GM19438 (cell line): ENCODE results near the gene CFAP20.
"Not testable (repeated sequence)": the region's sequence is repeated elsewhere in the genome, so short reads cannot be mapped to it uniquely, and the experiment has no call there.

Experiments
- ATAC-seq: cut with Tn5 transposase; IDR thresholded peaks from one replicate; pipeline ENCODE4 v1.9.1; 2021; ENCODE audit warnings: low read depth; ENCODE audit not compliant: unreplicated experiment

The CFAP20 gene

DNA sequence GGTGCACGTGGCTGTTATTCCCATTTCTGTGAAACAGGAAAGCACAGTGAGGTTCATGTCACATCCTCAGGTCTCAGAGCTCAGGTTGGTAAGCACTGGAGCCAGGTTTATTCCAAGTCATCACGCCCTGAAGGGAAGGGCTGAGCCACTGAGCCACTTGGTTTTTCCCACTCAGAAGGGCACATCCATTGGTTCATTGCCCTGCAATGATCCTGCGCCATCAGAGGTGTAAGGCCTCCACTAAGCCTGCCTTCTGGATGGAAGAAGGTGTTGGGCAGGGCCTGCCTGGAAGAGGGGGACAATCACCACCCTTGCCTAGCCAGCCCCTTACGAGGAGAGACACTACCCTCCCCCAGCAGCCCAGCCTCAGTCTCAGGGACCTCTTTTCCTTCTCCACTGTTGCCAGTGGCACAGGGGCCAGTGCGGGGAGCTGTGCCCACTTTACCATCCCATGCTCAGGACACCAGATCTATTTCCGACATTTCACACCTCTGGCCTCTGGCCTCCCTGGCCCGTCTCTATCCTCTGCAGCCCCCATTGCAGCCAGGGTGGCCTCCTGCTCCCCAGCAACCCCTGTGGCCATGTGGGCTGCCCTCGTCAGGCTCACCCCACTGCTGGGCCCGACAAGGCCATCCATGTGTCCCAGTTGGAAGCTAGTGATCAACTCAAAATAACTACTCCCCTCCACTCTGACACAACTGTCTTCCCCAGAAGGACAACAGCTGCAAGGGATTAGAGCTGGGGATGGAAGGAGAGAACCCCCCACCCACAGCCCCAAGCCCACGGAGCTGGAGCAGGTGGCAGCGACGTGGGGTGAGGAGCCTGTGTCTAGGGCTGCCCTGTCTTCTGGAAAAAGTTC is 29.9 kb downstream of the CFAP20 start:
- no peak for ATAC-seq

DNA sequence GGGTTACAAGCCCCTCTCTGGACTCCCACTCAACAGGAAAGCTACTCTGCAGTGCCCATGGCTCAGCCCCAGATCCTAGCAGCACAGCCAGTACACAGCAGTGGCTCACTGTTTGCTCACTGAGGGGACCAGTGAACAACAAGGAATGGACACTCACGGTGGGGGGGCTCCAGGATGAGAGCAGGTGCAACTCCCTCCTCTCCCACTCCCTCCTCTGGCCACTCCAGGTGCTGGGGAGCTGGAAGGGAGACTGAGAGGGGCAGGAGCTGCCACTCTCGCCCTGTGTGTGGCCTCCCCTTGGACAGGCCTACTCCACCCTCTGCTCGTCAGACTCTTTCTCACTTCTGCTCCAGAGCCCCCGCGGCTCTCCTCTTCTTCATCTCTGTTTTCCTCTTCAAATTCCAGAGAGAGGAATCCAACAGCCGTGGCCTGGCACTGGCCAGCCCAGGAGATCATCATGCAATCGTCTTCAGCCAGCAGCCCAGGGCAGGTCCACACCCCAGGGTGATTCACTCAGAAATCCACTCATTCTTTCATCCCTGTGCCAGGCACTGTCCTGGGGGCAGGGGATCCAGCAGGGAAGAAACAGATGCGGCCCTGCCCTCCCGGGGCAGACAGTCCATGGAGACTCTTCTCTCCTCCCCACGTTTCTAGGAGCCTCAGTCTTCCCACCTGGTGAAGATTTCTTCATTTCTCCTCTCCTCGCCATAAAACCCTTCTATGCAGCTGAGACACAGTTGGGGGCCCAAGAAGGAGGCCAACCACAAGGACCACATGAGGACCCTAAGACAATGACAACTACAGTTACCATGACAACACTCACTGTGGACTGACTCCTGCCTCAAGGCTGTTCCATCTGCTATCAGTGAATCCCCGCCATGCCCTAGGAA is 30.7 kb downstream of the CFAP20 start:
- ATAC-seq: no peak

DNA sequence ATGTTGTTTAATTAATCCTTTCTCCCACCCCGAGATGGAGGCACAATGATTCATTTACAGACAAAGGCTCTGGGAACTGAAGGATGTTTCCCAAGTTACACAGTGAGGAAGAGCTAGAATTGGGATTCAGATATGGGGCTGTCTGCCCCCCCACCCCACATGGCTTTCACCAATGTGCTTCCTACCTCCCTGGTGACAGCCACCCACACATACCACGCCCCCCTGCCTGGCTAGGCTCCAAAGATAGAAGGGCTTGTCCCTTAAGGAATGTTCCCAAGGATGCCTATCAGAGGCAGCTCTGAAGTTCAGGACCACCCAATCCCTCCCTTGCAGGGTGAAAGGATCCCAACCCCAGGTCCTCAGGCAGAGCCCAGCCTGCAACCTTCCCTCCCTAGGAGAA is 32.9 kb downstream of the CFAP20 start:
- ATAC-seq: no peak

DNA sequence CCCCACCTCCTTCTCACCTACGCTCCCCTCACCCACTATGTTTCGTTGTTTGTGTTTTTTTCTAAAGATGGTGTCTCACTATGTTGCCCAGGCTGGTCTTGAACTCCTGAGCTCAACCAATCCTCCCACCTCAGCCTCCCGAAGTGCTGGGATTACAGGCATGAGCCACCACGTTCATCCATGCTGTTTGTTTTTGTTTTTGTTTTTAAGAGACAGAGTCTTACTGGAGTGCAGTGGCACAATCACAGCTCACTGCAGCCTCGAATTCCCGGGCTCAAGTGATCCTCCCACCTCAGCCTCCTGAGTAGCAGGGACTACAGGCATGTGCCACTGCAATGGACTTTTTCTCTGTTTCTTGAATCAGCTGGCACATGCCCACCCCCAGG is 33.6 kb downstream of the CFAP20 start:
- not testable (repeated sequence) for ATAC-seq

DNA sequence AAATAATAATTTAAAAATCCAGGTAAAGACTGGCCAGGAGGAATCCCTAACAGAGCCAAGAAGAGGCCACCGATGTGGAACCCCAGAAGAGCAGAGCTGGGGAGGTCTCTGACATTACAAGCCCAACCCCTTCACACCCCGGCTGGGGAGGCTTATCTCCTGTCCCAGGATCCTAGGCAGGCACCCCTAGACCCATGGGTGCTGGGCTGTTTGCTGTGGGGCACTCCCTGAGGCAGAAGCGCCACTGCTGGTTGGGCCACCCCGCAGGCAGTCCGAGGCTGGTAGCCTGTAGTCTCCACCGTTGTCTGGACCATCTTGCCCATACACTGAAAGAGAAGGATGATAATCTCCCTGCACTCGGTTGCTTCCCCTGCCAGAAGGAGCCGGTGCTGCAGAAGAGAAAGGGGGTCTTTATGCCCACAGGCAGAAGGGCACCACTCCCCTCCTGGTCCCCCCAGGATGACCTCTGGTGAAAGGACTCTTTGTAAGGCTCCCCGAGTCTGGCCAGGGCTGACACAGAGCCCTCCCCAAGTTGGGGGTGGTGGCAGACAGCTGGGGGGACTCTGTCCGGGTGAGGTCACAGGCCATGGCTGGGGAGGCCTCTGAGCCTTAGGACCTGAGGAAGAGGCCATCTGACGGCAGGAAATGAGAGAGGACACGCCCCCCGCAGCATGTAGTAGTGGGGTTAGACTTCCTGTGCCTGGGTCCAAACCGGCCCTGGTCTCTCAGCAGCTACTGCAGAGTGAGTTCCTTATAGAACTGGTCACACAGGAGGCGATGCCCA is 34.2 kb downstream of the CFAP20 start:
- ATAC-seq: no peak

DNA sequence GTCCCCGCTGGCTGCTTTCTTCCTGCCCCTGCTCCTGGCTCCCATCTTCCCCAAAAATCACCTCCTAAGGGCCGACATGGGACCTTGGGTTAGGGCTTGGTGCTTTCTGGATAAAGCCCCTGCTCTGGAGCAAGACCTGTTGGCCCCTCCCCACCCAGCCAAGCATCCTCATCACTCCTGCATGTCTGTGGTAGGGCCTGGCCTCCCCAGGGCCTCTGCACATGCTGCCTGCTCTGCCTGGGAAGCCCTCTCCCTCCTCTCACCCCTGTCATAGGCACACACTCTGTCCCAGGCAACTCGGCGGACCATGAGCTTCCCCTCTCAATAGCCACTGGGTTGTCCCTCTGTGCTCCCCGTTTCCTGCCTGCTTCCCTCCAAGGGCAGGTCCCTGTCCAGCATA is 35.2 kb downstream of the CFAP20 start:
- ATAC-seq: no peak

DNA sequence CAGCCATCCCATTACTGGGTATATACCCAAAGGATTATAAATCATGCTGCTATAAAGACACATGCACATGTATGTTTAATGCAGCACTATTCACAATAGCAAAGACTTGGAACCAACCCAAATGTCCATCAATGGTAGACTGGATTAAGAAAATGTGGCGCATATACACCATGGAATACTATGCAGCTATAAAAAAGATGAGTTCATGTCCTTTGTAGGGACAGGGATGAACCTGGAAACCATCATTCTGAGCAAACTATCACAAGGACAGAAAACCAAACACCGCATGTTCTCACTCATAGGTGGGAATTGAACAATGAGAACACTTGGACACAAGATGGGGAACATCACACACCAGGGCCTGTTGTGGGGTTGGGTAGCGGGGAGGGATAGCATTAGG is 38.8 kb downstream of the CFAP20 start:
- not testable (repeated sequence) for ATAC-seq

DNA sequence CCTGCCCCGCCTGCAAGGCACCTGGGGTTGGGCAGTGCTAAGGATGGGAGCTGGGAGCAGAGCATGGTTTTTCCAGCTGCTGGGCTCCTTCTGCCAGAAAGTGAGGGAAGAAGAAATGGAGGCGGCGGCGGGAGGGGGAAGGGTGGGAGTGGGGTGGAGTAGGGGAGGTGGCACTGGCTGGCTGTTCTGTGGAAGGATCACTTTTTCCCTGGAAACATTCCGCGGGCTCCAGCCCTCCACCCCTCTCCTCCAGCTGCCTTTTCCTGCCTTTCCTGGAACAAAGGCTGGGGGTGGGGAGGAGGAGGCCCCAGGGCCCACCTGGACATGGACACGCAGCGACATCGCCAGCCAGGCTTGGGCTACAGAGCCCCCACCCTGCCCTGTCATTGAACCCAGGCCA is 41.1 kb downstream of the CFAP20 start:
- no peak for ATAC-seq

DNA sequence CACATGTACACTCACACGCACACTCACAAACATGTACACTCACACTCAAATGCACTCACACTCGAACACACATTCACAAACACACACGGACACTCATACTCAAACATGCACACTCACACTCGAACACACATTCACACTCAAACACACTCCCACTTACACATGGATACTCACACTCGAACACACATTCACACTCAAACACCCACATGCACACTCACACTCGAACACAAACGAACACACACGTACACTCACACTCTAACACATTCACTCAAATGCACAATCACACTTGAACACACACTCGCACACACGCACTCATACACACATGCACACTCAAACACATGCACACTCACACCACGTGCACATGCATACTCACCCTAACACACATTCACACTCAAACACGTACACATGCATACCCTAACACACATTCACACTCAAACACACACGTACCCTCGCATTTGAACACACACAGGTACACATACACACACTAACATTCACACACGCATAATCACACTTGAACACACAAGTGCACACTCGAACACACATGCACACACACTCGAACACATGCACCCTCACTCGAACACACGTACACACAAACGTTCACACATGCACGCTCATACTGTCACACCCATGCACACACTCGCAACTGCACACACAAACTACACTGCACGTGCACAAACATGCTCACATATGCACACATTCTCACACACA is 41.8 kb downstream of the CFAP20 start:
- ATAC-seq: no peak

DNA sequence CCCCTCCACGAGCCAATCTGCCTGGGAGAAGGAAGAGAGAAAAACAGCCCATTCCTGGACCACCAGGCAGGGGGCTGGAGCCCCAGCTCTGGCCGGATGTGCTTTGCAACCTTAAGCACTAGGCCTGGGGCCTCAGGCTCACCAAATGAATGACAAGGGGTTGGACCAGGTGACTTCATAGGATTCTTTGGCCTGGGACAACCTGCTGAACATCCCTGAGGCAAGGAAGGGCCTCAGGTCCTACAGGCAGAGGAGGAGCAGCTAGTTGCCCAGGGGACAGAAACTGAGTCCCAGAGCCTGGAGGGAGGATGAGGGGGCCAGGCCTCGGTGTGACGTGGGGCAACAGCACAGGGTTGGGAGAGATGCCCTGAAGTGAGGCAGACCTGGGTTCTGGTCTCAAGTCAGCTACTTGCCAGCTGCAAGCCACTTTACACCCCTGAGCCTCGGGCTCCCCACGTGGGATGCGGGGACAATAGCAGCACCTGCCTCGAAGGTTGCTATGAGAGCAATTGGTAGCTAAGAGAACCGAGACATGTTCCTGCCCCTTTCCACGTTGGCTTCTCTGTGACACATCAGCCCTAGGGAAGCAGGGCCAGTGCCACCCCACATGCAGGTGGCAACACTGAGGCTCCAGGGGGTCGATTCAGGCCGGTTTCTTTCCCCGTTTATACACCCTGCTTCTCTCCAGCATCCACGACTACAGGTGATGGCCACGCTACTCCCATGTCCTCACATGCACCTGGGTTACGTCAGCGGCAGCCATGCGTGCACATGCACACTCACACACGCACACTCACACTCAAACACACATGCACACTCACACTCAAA is 42.6 kb downstream of the CFAP20 start:
- no peak for ATAC-seq

DNA sequence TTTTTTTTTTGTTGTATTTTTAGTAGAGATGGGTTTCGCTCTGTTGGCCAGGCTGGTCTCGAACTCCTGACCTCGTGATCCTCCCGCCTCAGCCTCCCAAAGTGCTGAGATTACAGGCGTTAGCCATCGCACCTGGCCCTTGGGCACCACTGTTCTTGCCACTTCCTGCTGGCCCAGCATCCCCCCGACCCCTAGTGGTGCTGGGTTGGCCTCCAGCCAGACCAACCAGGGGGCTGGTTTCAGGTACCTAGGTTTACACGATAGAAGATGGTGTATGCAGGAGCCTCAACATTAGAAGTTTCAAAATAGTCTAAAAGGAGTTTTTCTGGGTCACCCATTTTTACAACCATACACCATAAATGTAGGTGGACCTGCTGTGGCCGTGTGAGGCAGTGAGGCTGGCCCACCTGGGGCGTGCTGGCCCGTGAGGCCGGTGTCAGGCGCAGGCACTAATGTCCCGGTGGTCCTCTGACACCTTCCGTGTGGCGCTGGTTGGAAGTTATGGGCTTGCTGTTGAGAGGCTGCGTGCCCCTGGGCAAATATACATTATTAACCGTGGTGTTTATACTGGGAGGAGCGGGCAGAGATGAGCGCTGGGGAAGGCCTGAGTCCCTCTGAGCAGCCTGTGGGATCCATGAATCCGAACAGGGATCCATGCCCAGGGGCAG is 43.5 kb downstream of the CFAP20 start:
- no peak for ATAC-seq

DNA sequence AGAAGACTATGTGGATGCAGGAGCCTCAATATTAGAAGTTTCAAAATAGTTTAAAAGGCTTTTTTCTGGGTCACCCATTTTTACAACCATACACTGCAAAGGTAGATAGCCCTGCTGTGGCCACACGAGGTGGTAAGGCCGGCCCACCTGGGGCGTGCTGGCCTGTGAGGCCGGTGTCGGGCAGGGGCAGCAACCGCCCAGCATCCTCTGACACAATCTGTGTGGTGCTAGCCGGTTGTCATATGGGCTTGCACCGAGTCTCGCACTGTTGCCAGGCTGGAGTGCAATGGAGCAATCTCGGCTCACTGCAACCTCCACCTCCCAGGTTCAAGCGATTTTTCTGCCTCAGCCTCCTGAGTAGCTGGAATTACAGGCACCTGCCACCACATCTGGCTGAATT is 44.0 kb downstream of the CFAP20 start:
- ATAC-seq: no peak

DNA sequence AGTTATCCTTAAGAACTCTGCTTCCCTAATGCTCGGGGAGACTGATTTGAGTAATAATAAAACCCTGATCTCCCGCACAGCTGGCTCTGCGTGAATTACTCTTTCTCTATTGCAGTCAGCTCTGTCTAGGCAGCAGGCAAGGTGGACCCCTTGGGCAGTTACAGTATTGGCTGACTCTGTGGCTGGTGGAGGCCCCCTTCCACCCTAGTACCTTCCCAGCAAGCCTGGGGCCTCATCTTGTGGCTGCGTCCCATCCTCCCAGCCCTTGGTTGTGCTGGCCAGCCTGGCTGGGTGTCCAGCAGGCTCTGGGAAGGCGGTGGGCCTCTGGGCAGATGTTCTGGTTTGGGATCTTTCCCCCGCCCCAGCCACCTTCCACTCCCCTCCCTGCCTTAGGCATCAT is 44.5 kb downstream of the CFAP20 start:
- no peak for ATAC-seq

DNA sequence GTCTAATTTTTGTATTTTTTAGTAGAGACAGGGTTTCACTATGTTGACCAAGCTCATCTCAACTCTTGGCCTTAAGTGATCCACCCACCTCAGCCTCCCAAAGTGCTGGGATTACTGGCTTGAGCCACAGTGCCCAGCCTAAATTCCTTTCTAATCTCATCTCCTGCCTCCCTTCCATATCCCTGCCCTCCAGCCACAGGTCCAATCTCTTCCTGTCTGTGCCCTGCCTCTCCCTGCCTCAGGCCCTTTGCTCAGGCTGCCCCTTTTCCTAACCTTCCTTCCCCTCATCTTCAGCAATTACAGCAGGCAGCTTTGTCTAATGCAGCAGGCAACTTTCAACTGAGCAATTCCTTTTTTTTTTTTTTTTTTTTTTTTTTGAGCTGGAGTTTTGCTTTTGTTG is 46.8 kb downstream of the CFAP20 start:
- ATAC-seq: no peak

DNA sequence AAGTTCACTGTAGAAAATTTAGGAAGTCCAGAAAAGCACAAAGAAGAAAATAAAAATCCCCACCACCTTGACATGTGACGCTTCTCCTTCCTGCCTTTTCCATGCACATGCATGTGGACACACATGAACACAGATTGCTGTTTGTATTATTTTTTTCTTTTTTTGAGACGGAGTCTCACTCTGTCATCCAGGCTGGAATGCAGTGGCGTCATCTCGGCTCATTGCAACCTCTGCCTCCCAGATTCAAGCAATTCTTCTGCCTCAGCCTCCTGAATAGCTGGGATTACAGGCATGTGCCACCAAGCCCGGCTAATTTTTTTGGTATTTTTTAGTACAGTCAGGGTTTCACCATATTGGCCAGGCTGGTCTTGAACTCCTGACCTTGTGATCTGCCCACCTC is 48.5 kb downstream of the CFAP20 start:
- not testable (repeated sequence) for ATAC-seq

DNA sequence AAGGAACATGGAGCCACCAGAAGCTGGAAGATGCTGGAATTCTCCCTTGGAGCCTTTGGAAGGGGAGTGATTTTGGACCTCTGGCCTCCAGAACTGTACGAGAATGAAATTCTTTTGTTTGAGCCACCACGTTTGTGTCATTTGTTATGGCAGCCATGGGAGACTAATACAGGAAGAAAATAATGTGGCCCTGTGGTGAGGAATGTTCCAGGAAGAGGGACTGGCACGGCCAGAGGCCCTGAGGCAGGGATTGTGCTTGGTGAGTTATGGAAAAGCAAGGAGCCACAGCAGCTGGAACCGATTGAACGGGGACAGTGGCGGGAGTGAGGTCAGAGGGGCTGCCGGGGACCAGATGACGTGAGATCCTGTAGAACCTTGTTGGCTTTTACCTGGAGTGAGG is 51.4 kb downstream of the CFAP20 start:
- no peak for ATAC-seq

DNA sequence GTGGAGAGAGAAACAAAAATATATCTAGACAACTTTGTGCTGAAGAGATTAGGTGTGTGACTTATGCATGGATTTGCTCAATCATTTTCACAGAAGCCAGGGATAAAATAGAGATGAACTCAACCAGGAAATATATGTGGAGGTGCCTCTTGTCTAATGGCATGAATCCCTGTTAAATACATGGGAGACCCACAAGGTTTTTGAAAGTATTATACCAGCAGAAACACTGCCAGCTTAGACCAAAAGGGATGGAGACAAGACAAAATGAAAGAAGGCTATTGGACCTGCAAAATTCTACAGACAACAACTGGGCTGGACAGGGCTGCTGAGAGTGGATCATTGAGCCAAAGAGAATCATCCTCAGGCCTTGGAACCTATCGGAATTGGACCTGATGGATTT is 52.7 kb downstream of the CFAP20 start:
- no peak for ATAC-seq

DNA sequence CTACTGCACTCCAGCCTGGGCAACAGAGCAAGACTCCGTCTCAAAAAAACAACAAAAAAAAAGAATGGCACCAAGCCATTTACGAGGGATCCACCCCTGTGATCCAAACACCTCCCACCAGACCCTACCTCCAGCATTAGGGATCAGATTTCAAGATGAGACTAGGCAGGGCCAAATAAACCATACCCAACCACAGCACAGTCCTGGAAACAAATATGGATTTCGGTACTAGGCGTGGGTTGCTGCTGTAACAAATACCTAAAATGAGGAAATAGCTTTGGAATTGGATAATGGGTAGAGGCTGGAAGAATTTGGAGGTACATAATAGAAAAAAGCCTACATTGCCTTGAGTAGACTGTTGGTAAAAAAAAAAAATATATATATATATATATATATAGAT is 54.5 kb downstream of the CFAP20 start:
- no peak for ATAC-seq

DNA sequence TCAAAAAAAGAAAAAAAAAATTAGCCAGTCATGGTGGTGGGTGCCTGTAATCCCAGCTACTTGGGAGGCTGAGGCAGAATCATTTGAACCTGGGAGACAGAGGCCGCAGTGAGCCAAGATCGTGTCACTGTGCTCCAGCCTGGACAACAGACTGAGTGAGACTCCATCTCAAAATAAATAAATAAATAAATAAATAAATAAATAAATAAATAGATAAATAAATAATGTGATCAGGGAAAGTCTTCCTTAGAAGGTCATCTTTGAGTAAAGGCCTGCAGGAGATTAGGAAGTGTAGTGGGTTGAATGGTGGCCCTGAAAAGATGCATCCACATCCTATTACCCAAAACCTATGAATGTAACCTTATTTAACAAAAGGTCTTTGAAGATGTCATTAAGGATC is 56.1 kb downstream of the CFAP20 start:
- not testable (repeated sequence) for ATAC-seq
